GM12891 (cell line): ENCODE results near the gene RNFT2.

Source experiments
- DNase-seq: peaks from one replicate; pipeline ENCODE4 v3.0.0; 2011; ENCODE audit warnings: low spot score; ENCODE audit not compliant: insufficient read length
- FAIRE-seq: peaks from 2 replicates; lab custom pipeline; 2011; peaks lifted over from hg19 to GRCh38; lab: Jason Lieb, UNC
- PAX5 ChIP-seq: IDR thresholded peaks from 2 replicates; pipeline ENCODE4 v1.6.1; 2011; ENCODE audit warnings: low read length, moderate library complexity, mild to moderate bottlenecking; ENCODE audit not compliant: insufficient read depth, severe bottlenecking
- POLR2A ChIP-seq: IDR thresholded peaks from 2 replicates; pipeline ENCODE4 v1.6.1; 2011; ENCODE audit warnings: low read depth, low read length, control low read depth
- POLR2AphosphoS5 ChIP-seq: IDR thresholded peaks from 2 replicates; pipeline ENCODE4 v1.6.1; 2011; ENCODE audit warnings: low read depth, low read length, control low read depth
- POU2F2 ChIP-seq: IDR thresholded peaks from 2 replicates; pipeline ENCODE4 v1.6.1; 2011; ENCODE audit warnings: low read depth, mild to moderate bottlenecking, control low read depth, low read length, moderate library complexity
- SPI1 ChIP-seq: IDR thresholded peaks from 2 replicates; pipeline ENCODE4 v1.6.1; 2011; ENCODE audit warnings: low read depth, low read length, control low read depth
- TAF1 ChIP-seq: IDR thresholded peaks from 2 replicates; pipeline ENCODE4 v1.6.1; 2011; ENCODE audit warnings: low read depth, low read length, control low read depth

Gene RNFT2

GRCh38 chr12:116849216-116849615 lies 111.1 kb downstream of the RNFT2 start:
- no peak for DNase-seq
- FAIRE-seq, result no peak
- TF ChIP-seq TAF1, result no peak
- no peak for TF ChIP-seq PAX5
- TF ChIP-seq POLR2AphosphoS5, result no peak
- TF ChIP-seq POLR2A, result no peak
- TF ChIP-seq POU2F2, result no peak
- no peak for TF ChIP-seq SPI1

DNA sequence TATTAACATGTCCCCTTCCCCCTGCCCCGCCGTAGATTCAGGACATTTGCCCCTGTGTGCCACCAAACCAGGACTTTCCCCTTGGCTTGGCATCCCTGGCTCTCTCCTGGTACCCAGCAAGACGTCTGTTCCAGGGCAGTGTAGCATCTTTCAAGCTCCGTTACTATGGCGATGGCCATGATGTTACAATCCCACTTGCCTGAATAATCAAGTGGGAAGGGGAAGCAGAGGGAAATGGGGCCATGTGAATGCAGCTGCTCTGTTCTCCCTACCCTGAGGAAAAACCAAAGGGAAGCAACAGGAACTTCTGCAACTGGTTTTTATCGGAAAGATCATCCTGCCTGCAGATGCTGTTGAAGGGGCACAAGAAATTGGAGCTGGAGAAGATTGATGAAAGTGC lies 114.2 kb downstream of the RNFT2 start:
- DNase-seq (no peak), FAIRE-seq (no peak)
- TF ChIP-seq TAF1, result no peak
- TF ChIP-seq SPI1, result no peak
- TF ChIP-seq POLR2A, result no peak
- TF ChIP-seq POLR2AphosphoS5, result no peak
- TF ChIP-seq PAX5, result no peak
- no peak for TF ChIP-seq POU2F2

- no peak for FAIRE-seq
- TF ChIP-seq PAX5 (no peak), POLR2A (no peak), POLR2AphosphoS5 (no peak), TAF1 (no peak), SPI1 (no peak), POU2F2 (no peak)
- no peak for DNase-seq
Observed at GRCh38 chr12:116853507-116853906, 115.4 kb downstream of the RNFT2 start.

GRCh38 chr12:116855744-116856470 lies 117.8 kb downstream of the RNFT2 start:
- FAIRE-seq (no peak), DNase-seq (no peak)
- TF ChIP-seq POLR2A (no peak), TAF1 (no peak), PAX5 (no peak), POU2F2 (no peak), POLR2AphosphoS5 (no peak), SPI1 (no peak)

DNA sequence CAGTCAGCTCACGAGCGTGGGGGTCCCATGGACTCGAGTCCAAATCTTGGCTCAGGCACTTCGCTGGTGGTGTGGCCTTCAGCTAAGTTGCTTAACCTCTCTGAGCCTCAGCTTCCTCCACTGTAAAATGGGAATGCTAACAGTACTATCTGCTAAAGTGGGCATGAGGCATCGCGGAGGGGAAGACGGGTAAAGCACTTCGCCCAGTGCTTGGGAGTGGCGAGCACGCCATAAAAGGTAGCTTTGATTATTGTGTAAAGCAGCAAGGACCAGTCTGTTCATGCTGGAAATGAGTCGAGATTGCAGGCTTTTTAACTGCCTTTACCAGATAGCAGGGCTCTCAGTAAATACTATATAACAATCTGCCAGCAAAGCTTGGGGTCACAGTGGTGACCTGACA lies 118.6 kb downstream of the RNFT2 start:
- DNase-seq (no peak), FAIRE-seq (no peak)
- TF ChIP-seq SPI1, result no peak
- no peak for TF ChIP-seq PAX5
- no peak for TF ChIP-seq POU2F2
- TF ChIP-seq POLR2AphosphoS5, result no peak
- no peak for TF ChIP-seq POLR2A
- TF ChIP-seq TAF1, result no peak

DNA sequence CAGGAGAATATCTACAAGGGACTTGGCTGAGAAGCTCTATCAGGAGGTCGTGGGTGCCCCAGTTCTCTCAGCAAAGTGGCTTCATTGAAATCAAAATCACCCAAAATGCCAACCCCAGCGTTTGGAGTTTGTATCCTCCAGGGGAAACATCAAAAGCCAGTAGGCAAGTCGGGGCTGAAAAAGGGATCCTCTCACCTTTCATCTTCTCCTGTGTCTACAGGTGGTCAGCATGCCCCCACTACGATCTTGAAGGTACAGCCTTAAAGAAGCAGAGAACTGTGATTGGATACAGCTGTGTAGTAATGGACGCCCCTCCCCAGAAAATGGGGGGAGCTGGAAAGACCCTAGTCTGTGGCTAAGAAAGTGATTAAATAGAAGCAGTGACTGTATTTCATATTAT lies 121.0 kb downstream of the RNFT2 start:
- no peak for FAIRE-seq
- no peak for TF ChIP-seq POU2F2
- no peak for TF ChIP-seq POLR2A
- TF ChIP-seq PAX5, result no peak
- no peak for TF ChIP-seq POLR2AphosphoS5
- no peak for TF ChIP-seq SPI1
- no peak for TF ChIP-seq TAF1
- no peak for DNase-seq

DNA sequence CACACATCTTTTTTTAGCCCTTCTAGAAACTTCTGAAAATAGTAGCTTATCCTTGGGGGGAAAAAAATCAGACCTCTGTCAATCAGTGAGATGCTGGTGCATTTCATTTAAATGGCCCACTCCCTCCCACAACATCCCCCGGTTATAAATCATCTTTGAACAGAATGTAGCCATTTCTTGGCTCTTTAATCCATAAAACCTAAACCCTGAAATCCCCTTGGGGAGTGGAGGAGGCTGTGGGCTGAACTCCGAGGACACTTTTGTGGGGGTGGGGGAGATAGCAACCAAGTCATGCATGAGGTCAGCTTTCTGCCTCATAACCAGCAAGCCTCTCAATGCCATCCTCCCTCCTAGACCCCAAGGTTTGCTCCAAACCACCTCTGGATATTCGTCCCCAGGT lies 122.1 kb downstream of the RNFT2 start:
- no peak for FAIRE-seq

DNA sequence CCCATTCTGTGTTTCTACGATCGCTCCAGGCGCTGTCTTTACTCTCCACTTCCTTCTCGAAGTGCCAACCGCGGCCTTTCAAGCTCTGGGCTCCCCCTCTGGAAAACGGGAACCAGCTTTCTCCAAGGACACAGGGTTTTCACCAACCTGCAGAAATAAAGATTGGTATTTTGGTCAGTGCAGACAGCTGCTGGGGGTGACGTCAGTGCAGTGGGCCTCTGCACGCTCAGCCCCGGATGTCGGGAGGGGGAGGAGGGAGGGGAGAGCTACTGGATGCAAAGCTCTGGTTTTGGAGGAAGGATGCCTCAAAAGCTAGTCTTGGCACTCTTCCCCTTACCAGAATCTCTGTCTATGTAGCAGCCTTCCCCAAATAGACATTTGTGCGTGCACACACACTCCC lies 123.2 kb downstream of the RNFT2 start:
- no peak for TF ChIP-seq TAF1
- no peak for TF ChIP-seq POLR2A
- no peak for TF ChIP-seq SPI1
- TF ChIP-seq POLR2AphosphoS5, result no peak
- 0 out of 2 replicates have a peak, but pooled peaks have one; percentile 24 for TF ChIP-seq POU2F2
- FAIRE-seq (peak; percentile 76), DNase-seq (no peak)

More for the DNA sequence above, 122.1 kb downstream of the RNFT2 start:
- no peak for DNase-seq
- TF ChIP-seq POU2F2 (no peak), SPI1 (no peak), POLR2AphosphoS5 (no peak), TAF1 (no peak), POLR2A (no peak), PAX5 (no peak)

DNA sequence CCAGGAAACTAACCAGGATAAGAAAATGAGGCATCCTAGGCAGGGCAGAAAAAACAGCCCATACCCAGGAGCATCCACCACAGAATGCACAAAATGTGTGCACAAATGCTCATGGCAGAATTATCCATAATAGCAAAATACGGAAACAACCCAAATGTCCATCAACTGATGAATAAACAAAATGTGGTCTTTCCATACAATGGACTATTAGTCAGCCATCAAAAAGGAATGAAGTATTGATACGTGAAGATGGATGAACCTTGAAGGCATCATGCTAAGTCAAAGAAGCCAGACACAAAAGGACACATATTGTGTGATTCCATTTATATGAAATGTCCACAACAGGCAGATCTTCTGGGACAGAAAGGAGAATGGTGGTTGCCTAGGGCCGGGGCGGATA lies 124.1 kb downstream of the RNFT2 start:
- no peak for FAIRE-seq
- DNase-seq, result no peak
- TF ChIP-seq POLR2A (no peak), POLR2AphosphoS5 (no peak), TAF1 (no peak), POU2F2 (no peak), PAX5 (no peak)

DNA sequence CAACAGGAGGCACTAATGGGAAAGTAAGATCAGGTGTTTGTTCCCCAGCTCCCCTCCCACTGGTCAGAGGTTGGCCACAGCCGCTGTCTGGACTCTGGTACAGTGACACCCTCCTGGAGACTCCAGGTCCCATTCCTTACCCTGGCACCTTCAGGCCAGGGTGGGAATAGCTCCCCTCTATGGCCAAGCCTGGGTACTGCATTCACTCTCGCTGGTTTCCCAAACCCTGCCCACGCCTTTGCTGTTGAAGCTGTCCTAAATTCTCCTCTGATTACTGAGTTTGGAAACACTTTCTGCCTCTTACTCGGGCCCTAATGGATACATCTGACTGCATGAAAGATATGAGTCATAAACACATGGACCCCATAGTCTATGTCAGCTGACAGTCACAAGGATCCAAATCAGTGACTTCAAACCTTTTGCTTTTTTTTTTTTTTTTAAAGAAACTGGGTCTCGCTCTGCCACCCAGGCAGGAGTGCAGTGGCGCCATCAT lies 125.2 kb downstream of the RNFT2 start:
- TF ChIP-seq POLR2AphosphoS5 (no peak), POU2F2 (no peak), TAF1 (no peak), PAX5 (no peak), POLR2A (no peak), SPI1 (no peak)
- DNase-seq, result no peak
- FAIRE-seq, result peak; percentile 31
